Parietal lobe (tissue), 2 donors: ENCODE results near the gene TMEM222. TPM values are rescaled to one million over a fixed set of nuclear protein-coding genes. Genes with fewer than 3 reads are reported as not detected.

Source experiments
- small RNA-seq: library from RNA; depleted of rRNA; stranded (forward); fragments of <200 nt; gene quantifications from one replicate; pipeline ENCODE3, GENCODE V24; 2014; ENCODE audit warnings: low replicate concordance
- total RNA-seq: library from RNA; depleted of rRNA; stranded (reverse); fragments of >200 nt; gene quantifications from one replicate; pipeline ENCODE4 v1.2.3, GENCODE V29; 2014

The TMEM222 gene, protein sequence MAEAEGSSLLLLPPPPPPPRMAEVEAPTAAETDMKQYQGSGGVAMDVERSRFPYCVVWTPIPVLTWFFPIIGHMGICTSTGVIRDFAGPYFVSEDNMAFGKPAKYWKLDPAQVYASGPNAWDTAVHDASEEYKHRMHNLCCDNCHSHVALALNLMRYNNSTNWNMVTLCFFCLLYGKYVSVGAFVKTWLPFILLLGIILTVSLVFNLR
- 23.8 TPM for total RNA-seq

DNA sequence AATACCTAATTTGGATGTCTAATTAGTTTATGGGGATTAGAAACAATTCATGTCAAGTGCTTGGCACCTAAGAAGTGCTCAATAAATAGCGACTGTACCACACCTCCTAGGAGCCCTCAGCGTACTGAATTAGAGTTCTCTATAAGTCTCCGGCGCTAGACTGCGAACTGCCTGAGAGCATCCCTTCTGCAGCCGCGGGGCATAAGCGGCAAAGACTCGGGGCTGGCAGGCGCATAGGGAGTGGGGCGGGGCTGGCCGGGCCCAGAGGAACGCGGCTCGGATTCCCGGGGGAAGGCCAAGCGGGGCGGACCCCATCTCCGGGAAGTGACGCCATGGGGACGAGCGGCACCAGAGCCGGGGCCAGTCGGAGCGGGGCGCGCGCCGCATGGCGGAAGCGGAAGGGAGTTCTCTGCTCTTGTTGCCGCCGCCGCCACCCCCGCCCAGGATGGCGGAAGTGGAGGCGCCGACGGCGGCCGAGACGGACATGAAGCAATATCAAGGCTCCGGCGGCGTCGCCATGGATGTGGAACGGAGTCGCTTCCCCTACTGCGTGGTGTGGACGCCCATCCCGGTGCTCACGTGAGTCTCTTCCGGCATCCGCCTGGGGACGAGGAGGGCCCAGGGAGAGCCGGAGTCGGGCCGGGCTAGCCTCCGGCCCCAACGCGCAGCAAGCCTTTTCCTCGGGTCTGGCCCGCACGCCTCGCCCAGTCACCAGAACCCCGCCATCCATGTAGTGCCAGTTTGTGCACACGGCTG lies at the start of gene TMEM222:
Gene TMEM222, plus strand, starts transcription at position 351 of the 756 bp plus-strand sequence. Its CDS starts 35 bp downstream, at position 386.

GRCh38 chr1:27341525-27342252 lies 19.7 kb downstream of the TMEM222 start, which contains the start of gene SYTL1:
Gene SYTL1, plus strand, starts transcription at chr1:27342022. Its CDS starts 3,313 bp downstream, at chr1:27345335.

GRCh38 chr1:27366411-27367159 lies 44.6 kb downstream of the TMEM222 start, which contains the start of gene MAP3K6:
Gene MAP3K6, minus strand, starts transcription at chr1:27366961. Its CDS starts 364 bp downstream, at chr1:27366597.

GRCh38 chr1:27374362-27375086 lies 52.6 kb downstream of the TMEM222 start, which contains the start of gene FCN3:
Gene FCN3, minus strand, starts transcription at chr1:27374824. Its CDS starts 6 bp downstream, at chr1:27374818.

DNA sequence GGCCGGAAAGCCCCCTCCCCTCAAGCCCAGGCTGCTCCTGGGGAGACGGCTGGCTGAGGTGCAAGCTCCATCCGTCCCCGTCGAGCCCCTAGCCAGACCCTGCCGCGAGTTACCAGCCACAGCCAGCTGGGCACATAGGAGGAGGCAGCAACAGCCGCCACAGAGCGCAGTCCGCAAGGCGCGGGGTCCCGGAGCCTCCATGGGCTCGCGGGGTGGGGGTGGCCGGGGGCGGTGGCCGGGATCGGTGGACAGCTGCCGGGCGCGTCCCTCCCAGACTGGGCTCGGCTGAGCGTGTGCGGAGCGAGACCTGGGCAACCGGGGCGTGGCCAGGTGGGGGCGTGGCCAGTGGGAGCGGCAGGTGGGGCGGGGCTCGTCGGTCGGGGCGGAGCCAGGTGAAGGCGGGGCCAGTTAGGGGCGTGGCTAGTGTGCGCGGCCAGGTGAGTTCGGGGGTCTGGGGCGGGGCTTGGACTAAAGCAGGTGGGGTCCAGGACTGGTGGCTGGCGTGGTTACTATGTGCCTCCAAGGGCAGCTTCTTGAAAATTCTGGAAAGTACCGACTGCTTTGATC lies 61.2 kb downstream of the TMEM222 start, which contains the start of gene CD164L2:
Gene CD164L2, minus strand, starts transcription at position 295 of the 567 bp plus-strand sequence. Its CDS starts 94 bp downstream, at position 201.

Small RNAs within 50 kb of the gene (small RNA-seq; reads per million reads assigned to genes)
- gene RNU6-48P, result not detected

Other genes with a start within 250 kb of the TMEM222 start
- gene SLC9A1, start 167.0 kb upstream of the TMEM222 start, total RNA-seq, result 2.2 TPM
- 31.0 TPM for gene WDTC1, start 87.5 kb upstream of the TMEM222 start, total RNA-seq
- gene SYTL1, start 19.9 kb downstream of the TMEM222 start, total RNA-seq, result not detected
- 2.5 TPM for gene MAP3K6, start 44.8 kb downstream of the TMEM222 start, total RNA-seq
- gene FCN3, start 52.7 kb downstream of the TMEM222 start, total RNA-seq, result not detected
- not detected for gene CD164L2, start 61.2 kb downstream of the TMEM222 start, total RNA-seq
- gene GPR3, start 70.5 kb downstream of the TMEM222 start, total RNA-seq, result 0.31 TPM
- 10.0 TPM for gene WASF2, start 168.0 kb downstream of the TMEM222 start, total RNA-seq